LNCaP clone FGC (cell line): ENCODE data around the gene RGS6.

Experiments
- DNase-seq: peaks from one replicate; pipeline ENCODE4 v3.0.0-alpha.2; 2011; ENCODE audit warnings: low read depth
- H3K4me3 ChIP-seq: 2 replicates; pipeline ENCODE4 v1.5.1; 2011; ENCODE audit warnings: mild to moderate bottlenecking, low read depth, low read length, control low read depth
- CTCF ChIP-seq: IDR thresholded peaks from 2 replicates; pipeline ENCODE4 v1.5.1; 2012; ENCODE audit warnings: mild to moderate bottlenecking; ENCODE audit not compliant: control insufficient read depth, insufficient read depth; ENCODE audit errors: extremely low read depth

RGS6 gene

GRCh38 chr14:72523424-72524294, 591.4 kb downstream of the RGS6 start:
- no peak for TF ChIP-seq CTCF
- H3K4me3 ChIP-seq, result no peak overlapping the region
- no peak for DNase-seq

GRCh38 chr14:72524295-72524629, 592.0 kb downstream of the RGS6 start:
- no peak overlapping the region for H3K4me3 ChIP-seq
- DNase-seq, result no peak
- no peak for TF ChIP-seq CTCF

- no peak for TF ChIP-seq CTCF
- no peak for DNase-seq
- no peak overlapping the region for H3K4me3 ChIP-seq
These were observed 593.1 kb downstream of the RGS6 start for GRCh38 chr14:72525087-72525915.

- no peak overlapping the region for H3K4me3 ChIP-seq
- no peak for TF ChIP-seq CTCF
- no peak for DNase-seq
These were observed 595.4 kb downstream of the RGS6 start for GRCh38 chr14:72527591-72527990.

GRCh38 chr14:72528059-72528862, 596.0 kb downstream of the RGS6 start:
- no peak overlapping the region for H3K4me3 ChIP-seq
- no peak for DNase-seq
- TF ChIP-seq CTCF, result no peak

GRCh38 chr14:72528863-72529175, 596.6 kb downstream of the RGS6 start:
- no peak for TF ChIP-seq CTCF
- H3K4me3 ChIP-seq, result no peak overlapping the region
- DNase-seq, result no peak
